ENCODE measurements around the gene ZBTB45. TPM values are rescaled to one million over a fixed set of nuclear protein-coding genes. Genes with fewer than 3 reads are reported as not detected.

Gene ZBTB45
- total RNA-seq (3.3 TPM), polyA plus RNA-seq (18.4 TPM)

DNA sequence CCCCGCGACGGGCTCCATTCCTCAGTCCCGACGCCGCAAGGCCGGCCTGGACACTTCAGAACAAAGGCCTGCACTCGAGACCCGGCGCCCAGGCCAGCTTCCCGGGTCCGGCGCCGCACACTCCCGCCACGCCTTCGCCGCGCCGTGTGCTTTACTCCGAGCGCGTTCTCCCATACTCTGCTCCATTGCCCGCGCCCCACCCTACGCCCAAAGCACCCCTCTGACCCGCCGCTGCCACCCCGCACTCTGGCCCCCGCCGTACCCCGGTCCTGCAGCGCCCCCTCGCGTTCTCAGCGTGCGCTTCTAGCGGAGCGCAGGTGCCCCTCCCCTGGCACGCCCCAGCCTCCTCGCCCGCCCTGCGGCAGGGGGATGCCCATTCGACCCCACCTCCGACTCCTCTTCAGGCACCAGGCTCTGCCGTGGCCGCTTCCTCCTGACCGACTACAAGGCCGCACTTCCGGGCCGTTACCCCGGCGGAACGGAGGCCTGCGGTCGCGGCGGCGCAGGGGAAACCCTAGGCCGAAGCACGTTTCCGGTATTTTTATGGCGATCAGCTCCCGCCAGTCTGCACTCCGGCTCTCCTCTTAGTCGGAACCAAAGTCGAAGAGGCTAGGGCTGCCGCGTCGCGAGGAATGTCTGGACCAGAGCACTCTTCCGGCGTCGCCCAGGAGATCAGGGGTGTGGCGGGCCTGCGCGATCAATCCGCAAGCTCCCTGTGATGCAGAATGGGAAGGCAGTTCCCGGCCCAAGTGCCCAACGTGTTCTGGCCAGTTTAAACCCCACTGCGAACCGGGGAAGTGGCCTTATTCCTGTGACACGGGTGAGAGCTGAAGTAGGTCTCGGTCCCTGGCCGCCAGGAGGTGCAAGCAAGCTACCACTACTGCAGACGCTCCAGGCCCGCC is at the start of gene ZBTB45:
Gene ZBTB45, minus strand, starts transcription at position 456 of the 902 bp plus-strand sequence. CDS start 2,137 bp downstream, outside the sequence.
- WGBS = under 1% methylated on average over 87 of the region's 87 CpGs
- Histone ChIP-seq H3K27ac (ENCODE audit: low read depth) (peak within 1 kb of the TSS; percentile 90), H3K4me1 (ENCODE audit: insufficient read depth) (no peaks in the 10 kb centered on the region), H3K36me3 (ENCODE audit: insufficient read depth) (peaks cover 3% of the 10 kb centered on the region), H3K4me3 (ENCODE audit: low read depth, low read length) (peak within 1 kb of the TSS; percentile 63)
- DNase-seq (ENCODE audit: extremely low spot score) = peak; percentile 89

DNA sequence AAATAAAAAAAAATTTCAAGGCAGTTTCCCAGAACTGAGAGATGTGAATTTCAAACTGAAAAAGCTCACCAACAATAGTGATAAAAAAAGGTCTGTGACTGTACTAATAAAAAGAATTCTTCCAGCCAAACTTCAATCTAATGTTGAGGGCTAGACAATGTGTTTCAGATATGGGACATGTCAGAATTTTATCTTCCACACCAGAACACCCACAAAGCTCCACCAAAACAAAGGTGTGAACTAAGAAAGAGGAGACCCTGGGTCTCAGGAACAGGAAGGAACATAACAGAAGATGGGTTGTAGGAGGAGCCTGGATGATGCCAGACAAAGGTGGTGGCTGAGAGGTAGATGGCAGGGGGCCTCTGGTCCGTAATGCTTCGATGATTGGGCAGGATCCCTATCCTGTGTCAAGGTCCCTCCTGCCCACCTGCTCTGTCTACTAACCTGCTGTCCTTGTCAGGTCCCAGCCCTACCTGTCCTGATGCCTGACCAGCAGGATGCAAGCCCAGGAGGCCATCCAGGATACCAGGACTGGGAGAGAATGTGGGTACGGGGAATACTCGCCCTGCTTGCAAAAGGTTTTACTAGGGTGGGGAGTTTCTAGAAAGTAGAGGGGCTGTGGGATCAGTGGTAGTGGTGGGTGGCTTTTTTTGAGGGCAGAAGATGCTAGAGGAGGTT is 49.0 kb upstream of the ZBTB45 start:
- H3K4me1 ChIP-seq (ENCODE audit: insufficient read depth) = no peaks in the 10 kb centered on the region
- DNase-seq (ENCODE audit: extremely low spot score) = no peak
- H3K4me3 ChIP-seq (ENCODE audit: low read depth, low read length) = no peak overlapping the region
- WGBS = 96% methylated on average over 4 of the region's 4 CpGs
- no peak overlapping the region for H3K27ac ChIP-seq (ENCODE audit: low read depth)
- H3K36me3 ChIP-seq (ENCODE audit: insufficient read depth) = no peaks in the 10 kb centered on the region

DNA sequence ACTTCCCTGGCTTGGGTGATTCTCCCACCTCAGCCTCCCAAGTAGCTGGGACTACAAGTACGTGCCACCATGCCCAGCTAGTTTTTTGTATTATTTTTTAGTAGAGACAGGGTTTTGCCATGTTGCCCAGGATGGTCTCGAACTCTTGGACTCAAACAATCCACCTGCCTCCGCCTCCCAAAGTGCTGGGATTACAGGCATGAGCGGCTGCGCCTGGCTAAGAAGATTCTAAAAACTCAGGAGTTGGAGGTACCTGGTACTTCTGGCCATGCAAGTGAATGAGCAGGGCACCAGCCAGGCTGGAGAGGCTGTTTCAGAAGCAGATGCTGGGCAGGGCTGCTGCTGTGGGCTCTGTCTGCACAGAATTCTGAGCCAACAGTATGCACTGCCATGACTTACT is 47.4 kb upstream of the ZBTB45 start:
- DNase-seq (ENCODE audit: extremely low spot score) = no peak
- Histone ChIP-seq H3K4me1 (ENCODE audit: insufficient read depth) (no peaks in the 10 kb centered on the region), H3K36me3 (ENCODE audit: insufficient read depth) (no peaks in the 10 kb centered on the region), H3K4me3 (ENCODE audit: low read depth, low read length) (no peak overlapping the region), H3K27ac (ENCODE audit: low read depth) (no peak overlapping the region)
- 95% methylated on average over 5 of the region's 5 CpGs for WGBS

DNA sequence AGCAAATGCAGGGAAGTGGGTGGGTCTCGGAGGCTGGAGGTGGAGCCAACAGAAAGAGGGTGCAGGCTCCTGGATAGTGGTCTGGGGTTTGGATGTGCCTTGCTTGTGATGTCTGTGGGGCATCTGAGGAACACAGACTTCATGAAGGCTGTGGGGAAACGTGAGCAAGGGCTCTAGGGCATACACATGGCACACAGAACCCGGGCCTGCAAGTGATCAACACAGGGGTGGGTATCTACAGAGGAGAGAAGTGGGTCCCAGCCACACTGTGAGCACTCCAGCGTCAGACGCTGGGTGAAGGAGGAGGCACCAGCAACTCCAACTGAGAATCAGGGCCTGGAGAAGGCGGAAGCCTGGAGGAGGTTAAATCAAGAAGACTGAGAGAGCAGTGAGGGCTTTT is 44.2 kb upstream of the ZBTB45 start:
- no peaks in the 10 kb centered on the region for H3K36me3 ChIP-seq (ENCODE audit: insufficient read depth)
- WGBS = 79% methylated on average over 6 of the region's 6 CpGs
- H3K27ac ChIP-seq (ENCODE audit: low read depth) = no peak overlapping the region
- no peak for DNase-seq (ENCODE audit: extremely low spot score)
- H3K4me3 ChIP-seq (ENCODE audit: low read depth, low read length) = no peak overlapping the region
- H3K4me1 ChIP-seq (ENCODE audit: insufficient read depth) = no peaks in the 10 kb centered on the region

DNA sequence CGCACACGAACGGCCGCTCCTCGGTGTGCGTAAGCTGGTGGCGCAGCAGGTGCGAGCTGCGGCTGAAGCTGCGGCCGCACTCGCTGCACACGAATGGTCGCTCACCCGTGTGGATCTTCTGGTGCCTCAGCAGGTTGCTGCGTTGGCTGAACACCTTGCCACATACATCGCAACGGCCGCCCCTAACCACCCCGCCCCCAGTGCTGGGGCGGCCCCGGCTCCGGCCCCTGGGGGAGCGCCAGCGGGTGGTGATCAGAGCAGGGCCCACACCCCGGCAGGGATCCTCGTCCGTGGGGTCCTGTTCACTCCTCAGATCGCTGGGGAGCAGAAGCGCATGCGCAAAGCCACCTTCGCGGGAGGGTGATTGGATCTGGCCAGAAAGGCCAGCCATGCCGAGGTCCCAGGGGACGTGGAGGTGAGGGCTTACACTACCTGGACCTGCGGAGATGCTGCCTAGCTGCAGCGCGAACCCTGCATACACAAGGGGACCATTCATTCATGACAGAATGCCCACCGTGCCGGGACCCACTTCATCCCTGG is 43.5 kb upstream of the ZBTB45 start:
- H3K4me1 ChIP-seq (ENCODE audit: insufficient read depth) = no peaks in the 10 kb centered on the region
- WGBS = 4% methylated on average over 40 of the region's 40 CpGs

DNA sequence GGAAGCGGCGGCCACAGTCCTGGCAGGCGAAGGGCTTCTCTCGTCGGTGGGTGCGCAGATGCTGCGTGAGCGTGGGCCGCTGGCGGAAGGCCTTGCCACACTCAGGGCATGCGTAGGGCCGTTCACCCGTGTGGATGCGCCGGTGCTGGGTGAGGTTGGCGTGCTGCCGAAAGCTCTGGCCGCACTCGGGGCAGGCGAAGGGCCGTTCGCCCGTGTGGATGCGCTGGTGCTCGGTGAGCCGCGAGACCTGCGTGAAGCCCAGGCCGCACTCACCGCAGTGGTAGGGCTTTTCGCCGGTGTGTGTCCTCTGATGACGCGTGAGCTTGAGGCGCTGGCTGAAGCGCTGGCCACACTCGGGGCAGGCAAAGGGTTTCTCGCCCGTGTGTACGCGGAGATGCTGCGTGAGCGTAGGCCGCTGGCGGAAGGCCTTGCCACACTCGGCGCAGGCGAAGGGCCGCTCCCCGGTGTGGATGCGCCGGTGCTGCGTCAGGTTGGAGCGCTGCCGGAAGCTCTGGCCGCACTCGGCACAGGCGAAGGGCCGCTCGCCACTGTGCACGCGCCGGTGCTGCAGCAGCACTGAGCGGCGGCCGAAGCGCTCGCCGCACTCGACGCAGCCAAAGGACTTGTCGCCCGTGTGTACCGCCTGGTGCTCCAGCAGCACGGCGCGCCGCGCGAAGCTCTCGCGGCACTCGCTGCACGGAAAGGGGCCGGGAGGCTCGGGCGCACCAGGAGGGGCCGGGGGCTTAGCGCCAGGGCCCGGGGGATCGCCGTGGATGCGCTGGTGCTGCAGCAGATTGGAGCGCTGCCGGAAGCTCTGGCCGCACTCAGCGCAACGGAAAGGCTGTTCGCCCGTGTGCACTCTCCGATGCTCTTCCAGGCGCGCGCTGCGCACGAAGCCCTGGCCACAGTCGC is 42.8 kb upstream of the ZBTB45 start:
- no peaks in the 10 kb centered on the region for H3K4me1 ChIP-seq (ENCODE audit: insufficient read depth)
- H3K36me3 ChIP-seq (ENCODE audit: insufficient read depth) = no peaks in the 10 kb centered on the region
- no peak overlapping the region for H3K27ac ChIP-seq (ENCODE audit: low read depth)
- WGBS = 4% methylated on average over 107 of the region's 107 CpGs
- peak overlapping the region; percentile 12 for H3K4me3 ChIP-seq (ENCODE audit: low read depth, low read length)
- no peak for DNase-seq (ENCODE audit: extremely low spot score)

More for the DNA sequence above, 43.5 kb upstream of the ZBTB45 start:
- Histone ChIP-seq H3K4me3 (ENCODE audit: low read depth, low read length) (peak overlapping the region; percentile 12), H3K36me3 (ENCODE audit: insufficient read depth) (no peaks in the 10 kb centered on the region), H3K27ac (ENCODE audit: low read depth) (no peak overlapping the region)
- DNase-seq (ENCODE audit: extremely low spot score) = no peak

DNA sequence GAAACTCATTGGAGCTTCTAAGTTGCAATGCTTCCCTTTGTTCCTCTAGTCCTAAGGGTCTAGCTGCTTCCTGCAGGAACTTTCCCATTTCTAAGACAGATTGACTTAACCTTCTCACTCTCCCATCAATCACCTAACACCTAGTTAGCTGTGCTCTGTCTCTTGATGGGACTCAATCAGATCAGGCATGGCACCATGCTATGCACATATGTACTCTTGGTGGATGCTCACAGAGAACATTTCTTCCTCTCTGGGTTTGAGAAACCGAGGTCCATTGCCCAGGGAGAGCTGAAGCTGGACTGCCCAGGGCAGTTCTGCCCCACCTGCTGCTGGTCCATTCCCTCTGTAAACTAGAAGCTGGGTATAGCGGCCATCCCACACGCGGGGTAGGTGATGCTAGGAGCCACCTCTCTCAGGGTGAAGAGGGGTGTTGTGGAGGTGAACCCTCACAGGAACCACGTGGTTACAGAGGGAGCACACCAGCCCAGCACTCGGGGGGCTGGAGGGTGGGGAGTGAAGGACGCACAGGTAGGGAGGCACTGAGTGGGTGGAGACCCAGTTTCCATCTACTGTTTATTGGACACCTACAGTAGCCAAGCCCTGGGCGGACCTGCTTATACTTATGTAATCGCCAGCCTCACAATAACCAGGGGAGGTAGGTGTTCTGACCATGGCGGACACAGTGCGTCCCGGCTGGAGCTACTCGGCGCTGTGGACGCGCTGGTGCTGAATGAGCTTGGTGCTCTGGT is 41.9 kb upstream of the ZBTB45 start:
- H3K27ac ChIP-seq (ENCODE audit: low read depth) = no peak overlapping the region

DNA sequence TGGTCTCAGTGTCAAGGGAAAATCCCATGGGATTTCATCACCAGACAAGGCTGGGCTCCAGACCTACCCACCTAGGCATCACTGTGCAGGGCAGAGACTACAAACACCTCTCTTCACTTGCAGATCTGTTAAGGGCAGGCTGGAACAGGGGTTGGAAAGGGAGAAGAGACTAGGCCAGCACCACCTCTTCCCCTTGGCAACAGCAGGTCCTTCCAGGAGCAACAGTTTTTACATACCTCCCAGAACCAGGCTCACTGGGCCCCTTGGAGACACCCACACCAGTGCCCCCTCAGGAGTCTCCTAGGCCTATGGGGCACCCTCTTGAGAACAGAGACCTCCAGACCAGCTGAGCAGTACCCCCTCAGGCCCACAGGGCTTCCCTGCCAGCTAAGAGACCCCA is 41.3 kb upstream of the ZBTB45 start:
- DNase-seq (ENCODE audit: extremely low spot score) = no peak
- no peaks in the 10 kb centered on the region for H3K4me1 ChIP-seq (ENCODE audit: insufficient read depth)

More for the DNA sequence above, 41.9 kb upstream of the ZBTB45 start:
- Histone ChIP-seq H3K4me1 (ENCODE audit: insufficient read depth) (no peaks in the 10 kb centered on the region), H3K4me3 (ENCODE audit: low read depth, low read length) (peak overlapping the region; percentile 12), H3K36me3 (ENCODE audit: insufficient read depth) (no peaks in the 10 kb centered on the region)
- DNase-seq (ENCODE audit: extremely low spot score) = no peak
- WGBS = 56% methylated on average over 16 of the region's 16 CpGs

DNA sequence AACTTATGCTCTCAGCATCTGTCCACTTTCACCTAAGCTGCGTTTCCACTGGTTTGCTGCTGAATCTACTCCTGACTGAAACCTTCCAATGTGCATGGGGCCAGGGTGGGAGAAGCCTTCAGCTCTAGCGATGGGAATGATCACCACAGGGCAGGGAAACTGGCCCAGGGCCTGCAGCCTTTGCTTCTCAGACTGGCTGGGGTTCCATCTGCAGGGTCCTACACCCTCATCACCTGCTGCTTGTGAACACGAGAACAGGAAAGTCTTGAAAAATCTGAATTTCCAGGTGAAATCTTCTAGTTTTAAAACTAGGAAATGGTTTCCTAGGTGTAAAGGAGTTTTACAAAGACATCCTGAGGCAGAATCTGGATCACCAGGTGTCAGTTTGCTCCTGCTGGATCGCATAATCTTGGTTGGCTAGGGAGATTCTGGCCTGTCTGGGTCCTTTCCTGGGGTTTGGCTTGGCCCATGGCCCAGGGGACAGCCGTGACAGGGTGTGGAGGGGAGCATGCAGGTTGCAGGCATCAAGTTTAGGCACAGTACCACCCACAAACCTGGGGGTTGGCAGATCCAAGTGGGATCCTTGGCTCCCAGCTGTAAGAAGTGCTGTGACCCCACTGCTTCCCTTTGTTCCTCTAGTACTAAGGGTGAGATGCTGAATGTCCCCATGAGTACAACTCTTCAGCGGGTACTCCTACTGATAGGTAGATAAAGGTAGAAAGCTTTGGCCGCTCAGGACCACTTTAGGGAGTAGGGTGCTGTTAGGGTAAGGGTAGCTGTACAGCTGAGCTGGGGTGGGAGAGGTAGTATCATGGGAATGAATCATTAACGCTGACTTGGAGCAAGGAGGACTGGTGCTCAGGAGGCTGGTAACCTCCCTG is 40.6 kb upstream of the ZBTB45 start:
- H3K4me1 ChIP-seq (ENCODE audit: insufficient read depth) = no peaks in the 10 kb centered on the region
- H3K36me3 ChIP-seq (ENCODE audit: insufficient read depth) = no peaks in the 10 kb centered on the region
- no peak for DNase-seq (ENCODE audit: extremely low spot score)
- H3K4me3 ChIP-seq (ENCODE audit: low read depth, low read length) = peak overlapping the region; percentile 71
- 80% methylated on average over 8 of the region's 8 CpGs for WGBS
- no peak overlapping the region for H3K27ac ChIP-seq (ENCODE audit: low read depth)

More for the DNA sequence above, 41.3 kb upstream of the ZBTB45 start:
- Histone ChIP-seq H3K36me3 (ENCODE audit: insufficient read depth) (no peaks in the 10 kb centered on the region), H3K27ac (ENCODE audit: low read depth) (no peak overlapping the region), H3K4me3 (ENCODE audit: low read depth, low read length) (no peak overlapping the region)

DNA sequence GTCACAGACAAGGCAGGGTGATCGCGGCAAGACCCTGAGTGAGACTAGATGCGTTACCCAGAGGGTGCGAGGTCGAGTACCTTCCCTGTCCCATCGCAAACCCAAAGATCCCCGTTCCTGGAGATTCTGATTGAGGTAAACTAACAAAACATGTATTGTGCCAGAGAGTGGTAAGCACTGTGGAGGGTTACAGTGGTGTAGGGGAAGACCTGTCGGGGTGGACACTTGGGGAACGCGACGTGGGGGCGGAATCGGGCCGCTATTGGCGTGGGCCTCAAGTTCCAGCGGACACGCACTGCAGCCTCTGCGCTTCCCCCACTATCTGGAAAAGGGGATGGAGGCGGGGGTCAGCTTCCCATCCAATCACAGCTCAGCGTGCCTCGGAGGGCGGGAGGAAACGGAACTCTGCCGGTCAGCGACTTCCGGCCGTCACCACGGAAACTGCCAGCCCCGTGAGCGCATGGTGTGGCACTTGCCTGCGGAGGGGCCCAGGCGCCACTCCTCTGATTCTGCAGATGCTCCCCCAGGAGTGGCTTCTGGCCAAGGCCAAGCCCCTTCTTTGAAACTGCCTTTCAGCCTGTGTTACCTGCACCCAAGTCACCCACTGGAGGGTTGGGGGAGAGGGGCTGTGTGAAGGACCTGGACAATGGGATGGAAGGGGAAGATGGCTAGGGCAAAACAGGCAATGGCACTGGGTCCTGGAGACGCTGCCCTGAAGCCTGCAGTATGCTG is 39.8 kb upstream of the ZBTB45 start:
- peak; percentile 88 for DNase-seq (ENCODE audit: extremely low spot score)
- 1% methylated on average over 33 of the region's 33 CpGs for WGBS
- peak overlapping the region; percentile 71 for H3K4me3 ChIP-seq (ENCODE audit: low read depth, low read length)
- H3K4me1 ChIP-seq (ENCODE audit: insufficient read depth) = no peaks in the 10 kb centered on the region
- H3K27ac ChIP-seq (ENCODE audit: low read depth) = peak overlapping the region; percentile 97
- H3K36me3 ChIP-seq (ENCODE audit: insufficient read depth) = no peaks in the 10 kb centered on the region

DNA sequence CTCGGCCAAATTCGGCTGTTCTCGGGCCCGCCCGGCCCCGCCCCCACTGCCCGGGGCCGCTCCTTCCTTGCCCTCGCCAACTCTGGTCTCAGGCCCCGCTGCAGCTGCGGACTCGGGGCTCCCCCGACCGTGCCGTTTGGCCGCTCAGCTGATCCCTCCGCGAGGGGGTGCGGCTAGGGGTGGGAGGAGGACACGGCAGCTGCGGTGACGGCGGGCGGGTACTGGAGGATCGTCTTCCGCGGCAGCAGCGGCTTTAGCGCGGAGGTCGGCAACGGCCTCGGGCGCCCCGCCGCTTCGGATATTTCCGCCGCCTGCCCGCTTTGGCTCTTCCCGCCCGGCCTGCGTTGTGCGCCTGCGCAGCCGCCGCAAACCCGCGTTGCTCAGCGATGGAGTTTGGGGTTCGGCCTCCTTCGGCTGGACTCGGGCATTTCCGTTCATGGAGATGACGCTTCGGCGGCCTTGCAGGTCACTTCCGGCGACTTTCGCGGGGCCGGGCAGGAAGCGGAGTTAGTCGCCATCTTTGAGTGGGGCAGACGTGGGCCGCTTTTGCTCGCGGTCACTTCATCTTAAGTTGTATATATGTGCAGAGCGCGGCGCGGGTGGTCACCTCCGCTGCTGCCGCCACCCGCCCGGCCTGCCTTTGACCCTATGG is 39.1 kb upstream of the ZBTB45 start:
- DNase-seq (ENCODE audit: extremely low spot score) = peak; percentile 96
- under 1% methylated on average over 76 of the region's 76 CpGs for WGBS
- no peaks in the 10 kb centered on the region for H3K36me3 ChIP-seq (ENCODE audit: insufficient read depth)
- H3K4me1 ChIP-seq (ENCODE audit: insufficient read depth) = no peaks in the 10 kb centered on the region
- H3K4me3 ChIP-seq (ENCODE audit: low read depth, low read length) = peak overlapping the region; percentile 71
- peak overlapping the region; percentile 99 for H3K27ac ChIP-seq (ENCODE audit: low read depth)
